Colon (tissue), 2 donors: ENCODE data around the gene NLGN1.

Experiments
- FAIRE-seq: peaks from 2 replicates; lab custom pipeline; 2012; peaks lifted over from hg19 to GRCh38; lab: Jason Lieb, UNC
- donor health status: control.
- donor health status: control.

NLGN1 gene

DNA sequence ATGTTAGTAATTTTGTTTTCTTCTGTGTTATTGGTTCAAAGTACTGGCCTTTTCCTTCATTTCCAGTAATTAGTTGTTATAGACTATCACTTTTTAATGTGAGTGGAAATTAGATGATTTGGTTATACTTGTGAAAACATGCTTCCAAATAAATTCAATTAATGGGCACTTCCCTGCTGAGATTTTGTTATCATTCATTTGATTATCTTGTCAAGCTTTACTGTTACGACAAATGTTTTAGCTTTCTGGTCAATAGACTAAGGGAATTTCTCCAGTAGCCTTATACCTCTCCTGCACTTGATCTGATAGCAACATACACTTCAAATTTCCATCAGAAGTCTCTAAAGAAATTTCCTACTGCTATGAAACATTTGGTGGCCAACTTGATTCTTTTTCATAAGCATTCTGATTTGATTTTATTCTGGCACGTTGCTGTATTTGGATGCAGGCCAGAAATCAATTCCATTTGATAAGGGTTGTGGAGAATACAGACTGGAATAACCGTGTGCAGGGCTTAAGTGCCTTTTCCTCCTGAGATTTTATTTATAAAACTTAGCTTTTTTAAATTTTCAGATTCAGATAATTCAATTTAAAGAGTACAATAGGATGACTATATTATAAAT is 887.8 kb downstream of the NLGN1 start:
- no peak for FAIRE-seq

- no peak for FAIRE-seq
Observed at GRCh38 chr3:174287705-174288104, 890.2 kb downstream of the NLGN1 start.

DNA sequence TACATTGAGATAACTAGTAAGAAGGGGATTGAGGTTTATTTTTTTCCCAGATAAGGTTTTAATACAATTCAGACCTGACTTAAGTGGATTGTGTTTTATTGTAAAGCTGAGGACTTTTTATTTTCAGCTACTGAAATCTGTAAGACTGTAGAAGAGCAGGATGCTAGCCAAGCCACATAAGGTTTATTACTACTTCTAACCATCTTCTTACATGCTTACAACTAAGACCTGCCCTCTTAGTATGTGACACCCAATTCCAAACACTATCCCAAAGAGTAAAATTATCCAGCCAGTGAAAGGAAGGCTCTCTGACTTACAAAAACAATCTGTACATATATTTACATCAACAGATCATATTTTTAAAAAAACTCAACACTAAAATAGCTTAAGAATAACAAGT is 897.1 kb downstream of the NLGN1 start:
- no peak for FAIRE-seq

- FAIRE-seq, result no peak
Observed at GRCh38 chr3:174295306-174296092, 898.0 kb downstream of the NLGN1 start.

GRCh38 chr3:174302746-174303315 is 905.3 kb downstream of the NLGN1 start:
- FAIRE-seq, result no peak

DNA sequence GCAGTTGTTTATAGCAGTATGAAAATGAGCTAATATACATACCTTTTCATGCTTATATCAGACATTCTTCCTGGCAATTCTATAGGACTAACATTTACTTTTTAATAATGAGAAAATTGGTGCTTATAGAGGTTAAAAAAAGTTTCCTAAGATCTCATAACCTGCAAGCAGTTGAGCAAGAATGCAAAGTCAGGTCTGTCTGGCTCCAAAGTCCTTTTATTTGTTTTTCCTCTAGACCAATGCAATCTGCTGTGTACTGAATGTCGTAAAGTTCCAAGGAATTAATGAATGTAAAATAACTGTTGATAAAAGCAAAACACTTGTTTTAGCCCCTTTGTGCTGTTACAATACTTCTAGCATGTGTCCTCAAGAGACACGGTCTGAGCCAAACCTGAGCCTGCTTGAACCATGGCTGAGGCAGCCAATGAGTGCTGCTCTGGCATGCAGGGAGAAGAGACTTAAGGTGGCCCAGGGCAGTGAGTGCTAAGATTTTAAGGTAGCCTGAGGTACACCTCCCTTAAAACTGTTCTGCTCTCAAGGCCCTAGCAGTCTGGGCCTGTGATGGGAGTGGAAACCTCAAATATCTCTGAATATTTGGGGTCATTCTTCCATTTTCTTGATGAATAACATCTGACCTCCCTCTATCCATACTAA is 906.5 kb downstream of the NLGN1 start:
- no peak for FAIRE-seq

DNA sequence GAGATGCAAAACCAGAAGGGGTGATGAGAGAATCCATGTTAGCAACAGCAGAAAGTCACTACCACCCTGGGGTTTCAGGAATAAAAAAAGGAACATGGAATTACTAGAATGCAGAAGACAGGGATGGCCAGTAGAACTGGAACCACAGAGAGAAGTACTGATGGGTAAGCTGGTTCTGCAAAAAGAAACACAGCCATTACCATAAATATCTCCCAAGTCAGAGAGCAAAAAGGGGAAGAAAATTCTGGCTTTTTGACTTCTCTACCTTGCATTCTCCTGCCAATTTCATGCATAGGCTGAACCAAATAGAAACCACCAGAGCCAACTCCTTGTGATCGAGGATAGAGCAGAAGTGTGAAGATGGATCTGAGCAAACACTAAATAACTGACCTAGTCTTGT is 911.2 kb downstream of the NLGN1 start:
- FAIRE-seq, result no peak

DNA sequence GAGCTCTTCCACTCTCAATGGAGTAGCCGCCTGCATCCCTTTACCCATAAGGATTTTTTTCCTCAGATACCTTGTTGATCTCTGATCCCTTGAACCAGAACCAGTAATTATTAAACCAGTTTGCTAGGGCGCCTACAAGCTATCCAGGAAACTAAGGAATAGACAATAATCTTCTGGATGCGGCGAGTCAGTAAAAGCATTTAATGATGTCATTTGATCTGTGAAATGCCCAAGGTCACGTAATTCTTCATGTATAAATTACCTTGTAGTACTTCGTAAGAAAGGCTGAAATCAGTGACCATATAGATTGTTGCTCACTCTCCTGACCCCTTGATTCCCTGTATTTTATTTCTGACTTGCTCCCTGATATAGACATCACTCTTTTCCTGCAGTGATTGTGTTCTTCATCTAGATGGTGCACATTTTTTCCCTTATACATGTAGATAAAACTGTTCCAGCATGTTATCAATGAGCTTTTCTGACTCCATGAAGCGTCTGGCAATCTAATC is 913.0 kb downstream of the NLGN1 start:
- no peak for FAIRE-seq

- no peak for FAIRE-seq
Observed at GRCh38 chr3:174315225-174315624, 917.7 kb downstream of the NLGN1 start.

GRCh38 chr3:174317005-174317404 is 919.5 kb downstream of the NLGN1 start:
- no peak for FAIRE-seq

DNA sequence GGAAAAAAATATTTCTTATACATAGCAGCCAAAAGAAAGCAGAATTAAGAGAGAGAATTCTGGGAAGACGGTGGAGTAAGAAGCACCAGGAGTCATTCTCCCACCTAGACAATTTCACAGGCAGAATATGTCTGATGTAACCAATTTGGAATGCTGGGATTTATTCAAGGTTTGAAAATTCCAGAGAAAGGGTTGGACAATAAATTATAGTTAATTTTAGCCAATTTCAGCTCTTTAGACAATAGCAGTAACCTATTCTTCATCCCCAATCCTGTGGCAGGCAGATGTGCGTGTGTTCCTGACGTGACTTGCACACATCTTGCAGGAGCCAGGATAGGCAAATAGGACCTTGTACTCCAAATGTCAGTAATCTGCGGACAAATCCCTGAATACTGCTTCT is 920.6 kb downstream of the NLGN1 start:
- FAIRE-seq, result no peak

DNA sequence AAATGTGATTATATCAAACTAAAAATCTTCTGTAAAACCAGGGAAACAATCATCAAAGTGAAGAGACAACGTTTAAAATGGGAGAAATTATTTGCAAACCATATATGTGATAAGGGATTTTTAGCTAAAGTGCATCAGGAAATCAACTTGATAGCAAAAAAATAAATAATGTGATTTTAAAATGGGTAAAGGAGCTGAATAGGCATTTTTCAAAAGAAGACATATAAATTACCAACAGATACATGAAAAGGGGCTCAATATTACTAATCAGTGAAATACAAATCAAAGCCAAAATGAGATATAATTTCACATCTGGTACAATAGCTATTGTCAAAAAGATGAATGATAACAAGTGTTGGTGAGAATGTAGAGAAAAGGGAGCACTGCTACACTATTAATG is 924.0 kb downstream of the NLGN1 start:
- no peak for FAIRE-seq

- no peak for FAIRE-seq
Observed at GRCh38 chr3:174322789-174323188, 925.2 kb downstream of the NLGN1 start.

DNA sequence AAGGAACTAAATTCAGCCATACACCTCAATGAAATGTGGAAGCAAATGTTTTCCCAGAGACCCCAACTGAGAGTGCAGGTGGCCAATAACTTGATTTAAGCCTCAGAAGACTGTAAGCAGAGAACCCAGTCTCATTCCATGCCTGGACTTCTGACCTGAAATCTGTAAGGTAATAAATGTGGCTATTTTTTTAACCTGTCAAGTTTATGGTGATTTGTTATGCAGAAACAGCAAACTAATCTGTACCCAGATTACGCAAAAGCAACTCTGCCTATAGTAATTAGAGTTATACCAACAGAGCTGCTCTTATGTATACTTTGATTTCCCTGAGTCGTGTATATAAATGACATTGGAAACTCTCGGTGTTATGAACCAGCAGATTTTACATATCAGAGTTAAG is 927.6 kb downstream of the NLGN1 start:
- FAIRE-seq, result no peak

GRCh38 chr3:174325834-174326700 is 928.5 kb downstream of the NLGN1 start:
- FAIRE-seq, result no peak

- no peak for FAIRE-seq
Observed at GRCh38 chr3:174329321-174329720, 931.8 kb downstream of the NLGN1 start.

- FAIRE-seq, result no peak
Observed at GRCh38 chr3:174330303-174330702, 932.8 kb downstream of the NLGN1 start.

- no peak for FAIRE-seq
Observed at GRCh38 chr3:174331095-174331800, 933.7 kb downstream of the NLGN1 start.

- FAIRE-seq, result no peak
Observed at GRCh38 chr3:174332391-174332790, 934.8 kb downstream of the NLGN1 start.

DNA sequence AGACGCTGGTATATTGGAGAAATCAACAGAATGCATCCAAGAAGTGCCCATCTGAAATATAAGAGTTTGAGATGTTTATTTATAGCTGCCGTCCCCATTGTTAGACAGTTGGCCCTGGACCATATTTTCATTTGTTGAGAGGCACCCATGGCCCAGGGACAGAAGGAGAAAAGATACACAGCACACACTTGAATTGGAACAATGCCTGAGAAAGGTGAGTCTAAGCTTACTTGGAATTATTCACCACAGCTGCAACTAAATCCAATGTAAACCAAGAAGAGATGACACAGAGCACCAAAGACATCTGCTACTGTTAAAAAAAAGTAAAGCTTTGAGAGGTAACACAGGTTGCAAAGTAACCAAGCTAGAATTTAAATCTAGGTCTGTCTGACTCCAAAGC is 936.1 kb downstream of the NLGN1 start:
- no peak for FAIRE-seq

GRCh38 chr3:174334111-174334510 is 936.6 kb downstream of the NLGN1 start:
- FAIRE-seq, result no peak
